T-helper 22 cell (primary cell): ENCODE results near the gene RARS1.
"Not testable (repeated sequence)": the region's sequence is repeated elsewhere in the genome, so short reads cannot be mapped to it uniquely, and the experiment has no call there.

ENCODE experiments used
- DNase-seq: peaks from one replicate; pipeline ENCODE4 v3.0.0-alpha.2; 2020; ENCODE audit warnings: low read depth

RARS1 gene

GRCh38 chr5:168481330-168481788, 4.9 kb upstream of the RARS1 start:
- no peak for DNase-seq

DNA sequence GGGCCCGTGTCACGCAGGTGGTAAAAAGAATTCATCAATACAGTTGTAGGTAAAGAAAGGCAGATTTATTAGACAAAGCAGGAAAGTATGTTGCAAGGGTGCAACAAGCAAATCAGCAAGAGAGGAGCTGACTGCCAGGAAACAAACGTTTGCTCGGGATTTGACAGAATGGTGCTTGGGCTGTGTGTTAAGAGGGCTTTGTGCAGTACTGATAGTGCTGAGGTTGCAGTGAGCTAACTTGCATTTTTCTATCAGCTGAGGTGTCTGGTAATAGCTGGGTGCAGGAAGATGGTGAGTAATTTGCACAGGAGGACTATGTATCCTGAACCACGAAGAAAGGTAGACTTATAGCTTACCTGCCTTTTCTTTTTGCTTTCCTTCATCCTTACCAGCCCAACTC, 3.9 kb upstream of the RARS1 start:
- DNase-seq: no peak

- DNase-seq: no peak
These were observed 2.8 kb downstream of the RARS1 start for GRCh38 chr5:168489059-168489458.

GRCh38 chr5:168494057-168494555, 7.8 kb downstream of the RARS1 start:
- no peak for DNase-seq

DNA sequence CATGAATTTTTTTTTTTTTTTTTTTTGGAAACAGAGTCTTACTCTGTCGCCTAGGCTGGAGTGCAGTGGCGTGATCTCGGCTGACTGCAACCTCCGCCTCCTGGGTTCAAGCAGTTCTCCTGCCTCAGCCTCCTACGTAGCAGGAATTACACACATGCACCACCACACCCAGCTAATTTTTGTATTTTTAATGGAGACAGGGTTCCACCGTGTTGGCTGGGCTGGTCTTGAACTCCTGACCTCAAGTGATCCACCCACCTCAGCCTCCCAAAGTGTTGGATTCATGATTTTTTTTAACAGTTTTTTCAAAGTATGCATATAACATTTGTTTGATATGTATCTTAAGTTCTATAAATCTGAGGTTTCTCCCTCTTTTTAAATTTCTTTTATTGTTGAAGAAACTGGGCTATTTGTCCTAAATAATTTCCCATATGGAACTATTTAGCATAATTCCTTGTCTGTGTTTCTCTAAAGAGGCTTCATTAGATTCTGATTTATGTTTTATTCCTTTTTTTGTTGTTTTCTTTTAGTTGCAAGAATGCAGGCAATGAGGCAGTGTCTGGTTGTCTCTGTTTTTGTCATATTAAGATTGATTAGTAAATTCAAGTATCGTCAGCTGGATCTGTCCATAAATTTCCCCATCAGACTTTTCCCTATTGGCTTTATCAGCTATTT, 16.4 kb downstream of the RARS1 start:
- DNase-seq: no peak

- DNase-seq: no peak
These were observed 27.7 kb downstream of the RARS1 start for GRCh38 chr5:168513861-168514428.

DNA sequence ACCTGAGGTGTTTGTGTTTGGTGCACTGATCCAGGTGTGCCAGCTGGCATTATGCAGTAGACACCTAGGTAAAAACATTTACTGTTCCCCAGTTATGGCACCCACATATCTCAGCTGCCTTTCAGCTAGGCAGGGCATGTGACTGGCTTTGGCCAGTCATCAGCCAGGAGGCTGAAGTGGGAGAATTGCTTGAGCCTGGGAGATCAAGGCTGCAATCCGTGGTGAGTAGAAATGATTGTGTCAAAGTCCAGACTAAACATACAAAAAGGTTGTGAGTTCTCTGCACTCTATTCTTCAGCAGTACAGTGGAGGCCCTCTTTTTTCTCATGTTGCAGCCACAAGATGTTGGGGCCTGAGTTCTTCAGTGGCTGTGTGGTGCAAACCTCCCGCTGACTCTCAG, 39.6 kb downstream of the RARS1 start:
- DNase-seq: no peak

- DNase-seq: no peak
These were observed 41.6 kb downstream of the RARS1 start for GRCh38 chr5:168527756-168528295.

DNA sequence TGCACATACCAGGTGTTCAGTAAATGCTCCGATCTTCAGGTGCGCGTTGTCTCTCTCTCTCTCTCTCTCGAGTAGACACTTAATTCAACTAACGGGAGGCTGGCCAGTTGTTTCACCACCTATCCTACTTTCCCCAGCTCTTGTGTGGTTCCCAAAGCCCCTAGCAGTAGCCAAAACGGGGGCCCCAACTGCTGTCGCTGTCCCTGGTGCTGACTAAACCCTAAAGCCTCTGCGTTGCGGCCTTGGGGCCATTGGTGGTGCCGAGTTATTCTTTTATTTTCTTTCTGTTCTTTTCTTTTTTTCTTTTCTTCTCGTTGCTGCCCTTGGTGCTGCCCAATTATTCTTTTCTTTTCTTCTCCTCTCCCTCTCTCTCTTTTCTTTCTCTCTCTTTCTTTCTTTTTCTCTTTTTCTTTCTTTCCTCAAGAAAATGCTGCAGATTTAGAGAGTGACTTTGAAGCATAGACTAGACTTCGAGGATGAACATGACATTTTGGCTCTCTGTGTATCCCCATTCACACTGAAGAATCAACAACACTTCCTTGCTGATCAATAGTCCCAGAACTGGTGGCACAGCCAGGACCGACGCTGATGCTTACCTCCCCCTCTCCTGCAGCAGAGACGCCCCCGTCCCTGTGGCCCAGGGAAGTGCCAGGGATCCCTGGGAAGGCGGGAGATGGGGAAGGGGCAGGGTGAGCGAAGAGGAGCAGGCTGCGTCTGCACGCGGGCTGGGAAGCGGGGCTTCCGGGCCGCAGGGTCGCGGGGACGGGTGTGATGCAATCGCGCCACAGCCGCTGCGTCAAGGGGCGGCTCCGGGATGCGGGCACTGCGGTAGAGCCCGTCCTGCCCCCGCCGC, 42.5 kb downstream of the RARS1 start, which contains the start of gene FBLL1:
Gene FBLL1, plus strand, starts transcription at position 785 of the 853 bp plus-strand sequence. CDS start 200 bp downstream, outside the sequence.
- no peak for DNase-seq

DNA sequence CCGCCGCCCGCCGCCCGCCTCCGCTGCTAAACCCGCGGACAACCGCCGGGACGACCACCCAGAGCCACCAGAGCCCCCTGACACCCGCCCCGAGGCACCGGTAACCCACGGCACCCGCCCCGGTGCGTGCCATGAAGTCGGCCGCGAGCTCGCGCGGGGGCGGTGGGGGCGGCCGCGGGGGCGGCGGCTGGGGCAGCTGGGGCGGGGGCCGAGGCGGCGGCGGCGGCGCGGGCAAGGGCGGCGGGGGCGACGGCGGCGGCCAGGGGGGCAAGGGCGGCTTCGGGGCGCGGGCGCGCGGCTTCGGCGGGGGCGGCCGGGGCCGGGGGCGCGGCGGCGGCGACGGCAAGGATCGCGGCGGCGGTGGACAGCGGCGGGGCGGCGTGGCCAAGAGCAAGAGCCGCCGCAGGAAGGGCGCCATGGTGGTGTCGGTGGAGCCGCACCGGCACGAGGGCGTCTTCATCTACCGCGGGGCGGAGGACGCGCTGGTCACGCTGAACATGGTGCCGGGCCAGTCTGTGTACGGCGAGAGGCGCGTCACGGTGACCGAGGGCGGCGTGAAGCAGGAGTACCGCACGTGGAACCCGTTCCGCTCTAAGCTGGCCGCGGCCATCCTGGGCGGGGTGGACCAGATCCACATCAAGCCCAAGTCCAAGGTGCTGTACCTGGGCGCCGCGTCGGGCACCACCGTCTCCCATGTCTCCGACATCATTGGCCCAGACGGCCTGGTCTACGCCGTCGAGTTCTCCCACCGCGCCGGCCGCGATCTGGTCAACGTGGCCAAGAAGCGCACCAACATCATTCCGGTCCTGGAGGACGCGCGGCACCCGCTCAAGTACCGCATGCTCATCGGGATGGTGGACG, 43.3 kb downstream of the RARS1 start:
- no peak for DNase-seq

- DNase-seq: no peak
These were observed 44.4 kb downstream of the RARS1 start for GRCh38 chr5:168530621-168531150.

DNA sequence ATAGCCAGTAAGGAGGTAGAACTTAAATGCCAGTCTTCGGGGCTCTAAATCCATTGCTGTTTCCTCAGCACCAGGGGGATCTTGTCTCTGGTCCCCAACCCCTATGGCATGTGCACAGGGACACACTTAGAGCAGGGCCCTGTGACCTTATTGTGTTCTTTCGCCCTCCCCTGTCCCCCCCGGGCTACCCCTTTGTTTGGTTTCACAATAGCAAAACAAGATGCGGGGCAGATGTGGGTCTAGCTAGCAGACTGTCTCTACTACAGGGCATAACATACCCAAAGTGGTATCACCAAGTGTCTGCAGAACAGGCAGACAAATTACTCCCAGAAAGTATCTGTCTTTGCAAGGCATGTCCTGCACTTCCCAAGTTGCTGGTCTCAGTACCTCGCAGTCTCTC, 44.9 kb downstream of the RARS1 start:
- no peak for DNase-seq

DNA sequence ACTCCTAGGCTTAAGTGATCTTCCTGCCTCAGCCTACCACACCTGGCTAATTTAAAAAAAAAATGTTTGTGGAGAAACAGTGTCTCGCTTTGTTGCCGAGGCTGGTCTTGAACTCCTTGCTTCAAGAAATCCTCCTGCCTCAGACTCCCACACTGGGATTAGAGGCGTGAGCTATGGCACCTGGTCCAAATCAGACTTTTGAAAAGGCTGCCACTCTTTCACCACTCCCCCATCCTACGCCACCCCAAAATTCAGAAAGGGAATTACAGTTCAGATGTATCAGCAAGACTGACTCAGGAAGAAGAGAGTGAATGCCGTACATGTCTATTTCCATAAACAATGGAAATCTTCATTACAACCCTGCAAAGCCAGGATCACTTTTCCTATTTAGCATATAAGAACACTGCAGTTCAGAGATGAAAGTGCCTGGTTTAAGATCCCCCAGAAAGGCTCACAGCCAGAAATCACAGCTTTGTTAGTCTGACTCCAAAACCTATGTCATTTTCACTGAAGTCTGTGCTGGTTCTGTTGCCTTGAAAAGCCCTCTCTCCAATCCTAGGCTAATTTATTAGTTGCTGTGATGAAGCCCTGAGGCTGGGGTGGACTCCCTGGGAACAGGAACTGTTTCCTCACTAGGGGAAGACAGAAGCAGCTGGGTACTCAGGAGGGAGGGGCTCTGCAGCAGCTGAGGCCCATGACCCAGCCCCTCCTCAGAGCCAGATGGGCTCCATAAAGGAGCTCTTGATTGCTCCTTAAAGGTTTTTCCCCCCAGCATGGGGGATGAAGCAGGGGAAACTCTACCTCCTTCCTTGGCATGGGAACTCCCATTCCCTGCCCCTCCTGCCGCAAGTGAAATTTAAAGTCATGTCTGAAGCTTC, 46.0 kb downstream of the RARS1 start:
- DNase-seq: no peak

DNA sequence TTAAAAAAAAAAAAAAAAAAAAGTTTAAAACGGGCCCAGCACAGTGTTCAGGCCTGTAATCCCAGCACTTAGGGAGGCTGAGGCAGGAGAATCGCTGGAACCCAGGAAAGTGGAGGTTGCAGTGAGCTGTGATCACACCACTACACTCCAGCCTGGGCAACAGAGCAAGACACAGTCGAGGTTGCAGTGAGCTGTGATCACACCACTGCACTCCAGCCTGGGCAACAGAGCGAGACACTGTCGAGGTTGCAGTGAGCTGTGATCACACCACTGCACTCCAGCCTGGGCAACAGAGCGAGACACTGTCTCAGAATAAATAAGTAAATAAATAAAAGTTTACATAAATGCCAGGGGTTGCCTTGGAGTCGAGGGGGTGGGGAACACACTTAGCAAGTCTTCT, 48.1 kb downstream of the RARS1 start:
- not testable (repeated sequence) for DNase-seq

DNA sequence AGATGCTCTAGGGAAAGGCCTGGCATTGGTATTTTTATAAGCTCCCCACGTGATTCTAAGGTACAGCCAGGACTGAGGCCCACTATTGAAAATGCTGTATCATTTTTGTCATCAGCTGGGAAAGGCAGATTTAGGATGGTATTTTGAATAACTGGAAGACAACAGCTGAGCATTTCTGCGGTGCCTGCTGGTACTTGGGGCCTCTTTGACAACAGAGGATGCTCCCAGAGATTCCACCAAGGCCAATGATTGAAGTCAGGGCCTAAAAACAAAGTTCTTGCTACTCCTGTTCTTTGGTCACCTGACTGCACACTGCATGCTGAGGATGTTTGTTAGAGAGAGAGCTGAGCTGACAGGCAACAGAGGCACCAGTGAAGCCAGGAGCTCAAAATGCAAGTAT, 50.9 kb downstream of the RARS1 start:
- no peak for DNase-seq

DNA sequence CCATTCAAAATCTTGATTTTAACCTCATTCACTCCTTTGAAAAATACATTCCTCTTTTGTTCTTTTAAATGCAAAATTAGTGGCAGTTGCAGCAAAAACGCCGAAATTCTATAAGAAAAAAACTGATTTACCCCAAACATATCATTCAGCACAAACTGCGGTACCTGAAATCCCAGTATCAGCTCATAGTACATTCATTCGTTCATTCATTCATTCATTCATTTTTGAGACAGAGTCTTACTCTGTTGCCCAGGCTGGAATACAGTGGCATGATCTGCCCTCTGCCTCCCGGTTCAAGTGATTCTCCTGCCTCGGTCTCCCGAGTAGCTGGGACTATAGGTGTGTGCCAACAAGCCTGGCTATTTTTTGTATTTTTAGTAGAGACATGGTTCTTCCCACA, 63.3 kb downstream of the RARS1 start:
- no peak for DNase-seq

GRCh38 chr5:168550656-168551055, 64.4 kb downstream of the RARS1 start:
- DNase-seq: no peak

- no peak for DNase-seq
These were observed 65.9 kb downstream of the RARS1 start for GRCh38 chr5:168552146-168552545.

- DNase-seq: no peak
These were observed 67.3 kb downstream of the RARS1 start for GRCh38 chr5:168553377-168554130.
